HEK293T (cell line): ENCODE results near the gene RPS2.

Experiments
- CTCF ChIA-PET: fragments of 350-600 bp; formaldehyde crosslinking; extraction: SDS; loops from one replicate; lab custom pipeline; 2021; ENCODE audit warnings: antibody characterized with exemption, inconsistent platforms; lab: Yijun Ruan, JAX
- POLR2A ChIA-PET: fragments of 350-600 bp; formaldehyde crosslinking; extraction: SDS; loops from one replicate; lab custom pipeline; 2020; ENCODE audit warnings: antibody characterized with exemption, inconsistent platforms; lab: Yijun Ruan, JAX
- DNase-seq: peaks from one replicate; pipeline ENCODE4 v3.0.0; 2012; ENCODE audit warnings: mixed read lengths; ENCODE audit errors: extremely low spot score
- ARNT ChIP-seq: fragments of 450-650 bp; IDR thresholded peaks from 2 replicates; pipeline ENCODE4 v1.6.1; 2017; ENCODE audit warnings: mild to moderate bottlenecking
- BHLHE40 ChIP-seq: fragments of 450-650 bp; IDR thresholded peaks from 2 replicates; pipeline ENCODE4 v1.6.1; 2016; ENCODE audit warnings: mild to moderate bottlenecking, moderate library complexity, borderline replicate concordance
- CTBP1 ChIP-seq: fragments of 450-650 bp; IDR thresholded peaks from 2 replicates; pipeline ENCODE4 v1.6.1; 2016; ENCODE audit warnings: borderline replicate concordance
- ELF4 ChIP-seq: fragments of 450-650 bp; IDR thresholded peaks from 2 replicates; pipeline ENCODE4 v1.6.1; 2017; ENCODE audit warnings: antibody characterized with exemption
- FOXA1 ChIP-seq: fragments of 450-650 bp; IDR thresholded peaks from 2 replicates; pipeline ENCODE4 v1.6.1; 2016; ENCODE audit warnings: mild to moderate bottlenecking
- FOXK2 ChIP-seq: fragments of 450-650 bp; IDR thresholded peaks from 2 replicates; pipeline ENCODE4 v1.6.1; 2016; ENCODE audit warnings: mild to moderate bottlenecking
- FOXM1 ChIP-seq: fragments of 450-650 bp; IDR thresholded peaks from 2 replicates; pipeline ENCODE4 v1.6.1; 2017; ENCODE audit warnings: mild to moderate bottlenecking, borderline replicate concordance
- HDGF ChIP-seq: fragments of 450-650 bp; IDR thresholded peaks from 2 replicates; pipeline ENCODE4 v1.6.1; 2017; ENCODE audit warnings: antibody characterized with exemption, borderline replicate concordance
- L3MBTL2 ChIP-seq: fragments of 450-650 bp; conservative IDR thresholded peaks from 2 replicates; pipeline ENCODE4 v1.6.1; 2016; ENCODE audit warnings: mild to moderate bottlenecking
- LEF1 ChIP-seq: fragments of 450-650 bp; IDR thresholded peaks from 2 replicates; pipeline ENCODE4 v1.6.1; 2017; ENCODE audit warnings: mild to moderate bottlenecking, borderline replicate concordance
- NFRKB ChIP-seq: fragments of 450-650 bp; IDR thresholded peaks from 2 replicates; pipeline ENCODE4 v1.6.1; 2016; ENCODE audit warnings: mild to moderate bottlenecking, moderate library complexity
- PKNOX1 ChIP-seq: fragments of 450-650 bp; IDR thresholded peaks from 2 replicates; pipeline ENCODE4 v1.6.1; 2016
- SP1 ChIP-seq: fragments of 450-650 bp; IDR thresholded peaks from 2 replicates; pipeline ENCODE4 v1.6.1; 2017
- SUZ12 ChIP-seq: fragments of 450-650 bp; IDR thresholded peaks from 2 replicates; pipeline ENCODE4 v1.6.1; 2016; ENCODE audit warnings: mild to moderate bottlenecking
- TARDBP ChIP-seq: fragments of 450-650 bp; IDR thresholded peaks from 2 replicates; pipeline ENCODE4 v1.6.1; 2016
- ZNF384 ChIP-seq: fragments of 450-650 bp; IDR thresholded peaks from 2 replicates; pipeline ENCODE4 v1.6.1; 2016

Gene RPS2

GRCh38 chr16:2003231-2003826, 38.7 kb upstream of the RPS2 start:
- ChIA-PET CTCF (interaction anchor here (0.9 to 1.7 kb wide), 6 partner anchors 9 to 150 kb away, joined by 4 to 13 read pairs (median 6); partner anchors contain the start of gene NOXO1), POLR2A (interaction anchor here (0.9 to 3.1 kb wide), 8 partner anchors 12 to 152 kb away, joined by 4 to 23 read pairs (median 5); partner anchors contain the start of genes GFER, NTHL1, RPS2 and TBL3)
- no peak for TF ChIP-seq FOXM1
- TF ChIP-seq TARDBP = no peak
- TF ChIP-seq CTBP1 = no peak
- no peak for TF ChIP-seq SUZ12
- no peak for TF ChIP-seq SP1
- TF ChIP-seq ARNT = no peak
- no peak for TF ChIP-seq PKNOX1
- TF ChIP-seq BHLHE40 = no peak
- no peak for TF ChIP-seq L3MBTL2
- no peak for TF ChIP-seq FOXA1
- no peak for TF ChIP-seq HDGF
- no peak for TF ChIP-seq ELF4
- TF ChIP-seq LEF1 = no peak
- no peak for TF ChIP-seq FOXK2
- DNase-seq = no peak

- ChIA-PET CTCF (no interaction called here), POLR2A (interaction anchor here (1.2 to 1.4 kb wide), 3 partner anchors 19 to 45 kb away, joined by 3 to 4 read pairs (median 4); partner anchors contain the start of genes GFER, NTHL1, RPS2 and TSC2)
- DNase-seq = no peak
- TF ChIP-seq ELF4 (no peak), BHLHE40 (no peak), HDGF (no peak), NFRKB (no peak), FOXK2 (no peak), ZNF384 (no peak), L3MBTL2 (no peak), TARDBP (no peak), PKNOX1 (no peak), FOXA1 (no peak), SP1 (no peak), SUZ12 (no peak), LEF1 (no peak), ARNT (no peak), CTBP1 (no peak), FOXM1 (no peak)
Measured at GRCh38 chr16:2002406-2003230, 38.0 kb upstream of the RPS2 start.

- POLR2A ChIA-PET = interaction anchor here (1.4 kb wide), 1 partner anchor 37 kb away, joined by 3 read pairs; the partner anchor contains the start of gene RPS2
- TF ChIP-seq SP1 (no peak), FOXM1 (no peak), FOXK2 (no peak), TARDBP (no peak), CTBP1 (no peak), SUZ12 (no peak), FOXA1 (no peak), ARNT (no peak)
Measured at GRCh38 chr16:2001456-2002355, 37.1 kb upstream of the RPS2 start.

GRCh38 chr16:2001035-2001434, 36.4 kb upstream of the RPS2 start:
- ChIA-PET CTCF (no interaction called here), POLR2A (interaction anchor here (1.4 kb wide), 1 partner anchor 36 kb away, joined by 3 read pairs; the partner anchor contains the start of gene RPS2)
- DNase-seq = no peak
- no peak for TF ChIP-seq CTBP1
- no peak for TF ChIP-seq TARDBP
- TF ChIP-seq PKNOX1 = no peak
- TF ChIP-seq LEF1 = no peak
- no peak for TF ChIP-seq L3MBTL2
- TF ChIP-seq NFRKB = no peak
- no peak for TF ChIP-seq FOXM1
- no peak for TF ChIP-seq ELF4
- no peak for TF ChIP-seq FOXK2
- TF ChIP-seq HDGF = no peak

More at GRCh38 chr16:2001456-2002355, 37.1 kb upstream of the RPS2 start:
- CTCF ChIA-PET = no interaction called here
- DNase-seq = no peak

- ChIA-PET CTCF (no interaction called here), POLR2A (interaction anchor here (1.7 kb wide), 1 partner anchor 9 kb away, joined by 6 read pairs; no protein-coding TSS in a partner anchor)
- TF ChIP-seq NFRKB (no peak), HDGF (no peak), ARNT (no peak), FOXM1 (no peak), SP1 (no peak), L3MBTL2 (no peak), FOXA1 (no peak), SUZ12 (no peak), TARDBP (no peak), ZNF384 (no peak), CTBP1 (no peak), BHLHE40 (no peak), PKNOX1 (no peak), FOXK2 (no peak), ELF4 (no peak), LEF1 (no peak)
- DNase-seq = no peak
Measured at GRCh38 chr16:1999866-2000514, 35.4 kb upstream of the RPS2 start.
